ENCODE results near the gene ANO4. TPM values are rescaled to one million over a fixed set of nuclear protein-coding genes. Genes with fewer than 3 reads are reported as not detected.
A peak's percentile ranks its signal among the peaks of the same experiment; 100 is the strongest.
"Not testable (repeated sequence)": the region's sequence is repeated elsewhere in the genome, so short reads cannot be mapped to it uniquely, and the experiment has no call there.

The ANO4 gene
- total RNA-seq, 1 experiment from 2014 or later = not detected

DNA sequence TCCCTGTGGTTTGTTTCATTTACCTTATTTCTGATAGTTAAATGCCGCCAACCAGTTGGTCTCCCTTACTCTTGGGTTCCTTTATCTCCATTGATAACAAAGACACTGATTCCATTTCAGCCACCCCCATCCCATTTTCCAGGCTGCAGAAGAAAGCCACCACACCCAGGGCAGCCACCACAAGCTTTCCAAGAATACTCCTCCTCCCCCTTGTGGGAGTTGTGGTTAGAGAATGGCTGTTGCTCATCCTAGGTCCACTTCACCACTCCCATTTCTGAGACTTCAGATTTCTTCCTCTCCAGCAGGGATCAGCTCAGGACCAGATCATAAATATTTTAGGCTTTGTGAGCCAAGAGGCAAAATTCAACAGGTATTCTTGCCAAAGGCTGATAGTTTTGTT lies 73.9 kb downstream of the ANO4 start:
- peak; percentile 69 for DNase-seq (ENCODE audit: low spot score)

- DNase-seq (ENCODE audit: low spot score) = no peak
Measured at GRCh38 chr12:100871195-100871734, 76.7 kb downstream of the ANO4 start.

DNA sequence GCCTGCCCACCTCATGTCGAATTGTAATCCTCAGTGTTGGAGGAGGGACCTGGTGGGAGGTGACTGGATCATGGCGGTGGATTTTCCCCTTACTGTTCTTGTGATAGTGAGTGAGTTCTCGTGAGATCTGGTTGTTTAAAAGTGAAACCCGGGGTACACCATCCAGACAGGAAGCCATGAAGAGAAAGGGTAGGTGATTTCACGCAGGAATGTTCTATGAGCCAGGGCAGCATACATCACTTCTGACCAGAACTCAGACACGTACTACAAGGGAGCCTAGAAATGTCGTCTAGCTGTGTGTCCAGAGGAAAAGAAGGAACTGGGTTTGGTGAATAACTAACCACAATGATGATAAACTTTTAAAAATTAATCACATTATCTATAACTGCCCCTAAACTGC lies 80.6 kb downstream of the ANO4 start:
- no peak for DNase-seq (ENCODE audit: low spot score)

GRCh38 chr12:100875771-100876170 lies 81.2 kb downstream of the ANO4 start:
- no peak for DNase-seq (ENCODE audit: low spot score)

- no peak for DNase-seq (ENCODE audit: low spot score)
Measured at GRCh38 chr12:100877776-100878175, 83.2 kb downstream of the ANO4 start.

DNA sequence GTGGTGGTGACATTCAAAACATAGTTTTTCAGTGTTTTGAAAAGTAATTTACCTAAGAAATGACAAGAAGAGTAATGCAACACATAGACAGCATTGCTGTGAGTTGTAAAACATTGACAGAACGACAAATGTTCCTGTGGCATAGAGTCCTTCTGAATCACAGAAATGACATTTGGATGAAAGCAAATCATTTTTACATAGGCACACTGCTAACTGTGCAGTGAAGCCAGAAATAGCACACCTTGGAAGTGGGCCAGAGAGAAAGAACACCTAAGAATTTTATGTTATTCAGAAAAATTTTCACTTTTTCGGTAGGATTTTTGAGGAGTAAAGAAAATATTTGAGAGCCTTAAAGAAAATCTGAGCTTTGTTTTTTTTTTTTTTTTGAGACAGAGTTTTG lies 100.6 kb downstream of the ANO4 start:
- no peak for DNase-seq (ENCODE audit: low spot score)

- no peak for DNase-seq (ENCODE audit: low spot score)
Measured at GRCh38 chr12:100896192-100896591, 101.6 kb downstream of the ANO4 start.

DNA sequence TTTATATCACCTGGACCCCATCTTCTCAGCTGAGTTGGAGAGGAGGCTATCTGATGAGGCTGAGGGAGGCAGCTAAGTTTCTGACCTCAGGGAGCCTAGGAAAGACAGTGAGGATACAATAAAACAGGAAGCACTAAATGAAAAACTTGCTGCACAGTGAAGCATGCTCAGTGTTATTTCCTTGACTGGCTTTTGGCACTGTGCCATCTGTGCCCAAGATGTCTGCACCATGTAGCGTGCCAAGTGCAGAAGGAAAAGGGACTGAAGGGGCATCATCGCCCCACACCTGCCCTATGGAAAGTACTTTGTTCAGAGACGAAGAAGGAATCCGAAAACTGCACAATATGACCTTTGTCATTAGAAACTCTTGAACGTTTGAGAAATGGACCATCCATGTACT lies 102.7 kb downstream of the ANO4 start:
- DNase-seq (ENCODE audit: low spot score) = no peak

- peak; percentile 11 for DNase-seq (ENCODE audit: low spot score)
Measured at GRCh38 chr12:100899301-100899700, 104.7 kb downstream of the ANO4 start.

- no peak for DNase-seq (ENCODE audit: low spot score)
Measured at GRCh38 chr12:100900808-100901207, 106.2 kb downstream of the ANO4 start.

DNA sequence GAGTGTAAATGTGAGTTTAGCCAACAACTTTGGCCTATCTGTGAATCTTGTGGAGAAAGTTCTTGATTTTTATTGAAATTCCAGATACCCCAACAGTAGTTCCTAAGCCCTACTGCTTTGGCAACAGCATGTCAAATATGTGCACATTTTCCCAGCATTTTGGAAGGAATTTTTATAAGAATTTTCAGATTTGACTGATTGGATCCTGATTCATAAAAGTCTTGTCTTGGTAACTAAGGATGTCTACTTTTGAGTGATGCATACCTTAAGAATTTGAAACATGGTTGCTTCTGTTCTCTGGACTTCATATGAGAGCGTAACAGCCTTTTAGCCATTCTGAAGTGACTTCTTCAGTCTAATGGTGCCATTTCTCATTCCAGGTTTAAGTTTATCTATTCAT lies 106.7 kb downstream of the ANO4 start:
- peak; percentile 11 for DNase-seq (ENCODE audit: low spot score)

DNA sequence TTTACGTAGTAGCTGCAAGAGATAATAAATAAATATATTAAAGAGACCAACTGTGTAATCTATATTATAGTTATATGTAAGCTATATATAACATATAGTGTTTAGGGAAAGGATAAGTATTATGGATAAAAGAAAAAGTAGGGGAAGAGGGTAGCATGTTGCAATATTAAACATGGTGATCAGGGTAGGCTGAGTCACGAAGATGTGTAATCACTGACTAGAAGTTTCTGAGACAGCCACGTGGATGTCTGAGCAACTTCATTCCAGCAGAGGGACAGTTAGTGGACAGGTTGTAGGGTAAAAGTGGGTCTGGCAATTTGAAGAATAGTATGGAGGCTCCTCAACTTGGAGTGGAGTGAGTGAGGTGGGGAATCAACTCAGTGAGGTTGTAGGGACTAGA lies 109.7 kb downstream of the ANO4 start:
- DNase-seq (ENCODE audit: low spot score) = no peak

GRCh38 chr12:100908501-100908900 lies 113.9 kb downstream of the ANO4 start:
- DNase-seq (ENCODE audit: low spot score) = no peak

- no peak for DNase-seq (ENCODE audit: low spot score)
Measured at GRCh38 chr12:100913872-100914592, 119.5 kb downstream of the ANO4 start.

- no peak for DNase-seq (ENCODE audit: low spot score)
Measured at GRCh38 chr12:100919116-100919515, 124.5 kb downstream of the ANO4 start.

GRCh38 chr12:100920493-100920892 lies 125.9 kb downstream of the ANO4 start:
- no peak for DNase-seq (ENCODE audit: low spot score)

GRCh38 chr12:100926669-100927248 lies 132.2 kb downstream of the ANO4 start:
- peak; percentile 36 for DNase-seq (ENCODE audit: low spot score)

GRCh38 chr12:100927826-100928225 lies 133.2 kb downstream of the ANO4 start:
- DNase-seq (ENCODE audit: low spot score) = peak; percentile 69

- DNase-seq (ENCODE audit: low spot score) = no peak
Measured at GRCh38 chr12:100932571-100932970, 138.0 kb downstream of the ANO4 start.

- not testable (repeated sequence) for DNase-seq (ENCODE audit: low spot score)
Measured at GRCh38 chr12:100933531-100933930, 139.0 kb downstream of the ANO4 start.

- DNase-seq (ENCODE audit: low spot score) = no peak
Measured at GRCh38 chr12:100935929-100936328, 141.4 kb downstream of the ANO4 start.

DNA sequence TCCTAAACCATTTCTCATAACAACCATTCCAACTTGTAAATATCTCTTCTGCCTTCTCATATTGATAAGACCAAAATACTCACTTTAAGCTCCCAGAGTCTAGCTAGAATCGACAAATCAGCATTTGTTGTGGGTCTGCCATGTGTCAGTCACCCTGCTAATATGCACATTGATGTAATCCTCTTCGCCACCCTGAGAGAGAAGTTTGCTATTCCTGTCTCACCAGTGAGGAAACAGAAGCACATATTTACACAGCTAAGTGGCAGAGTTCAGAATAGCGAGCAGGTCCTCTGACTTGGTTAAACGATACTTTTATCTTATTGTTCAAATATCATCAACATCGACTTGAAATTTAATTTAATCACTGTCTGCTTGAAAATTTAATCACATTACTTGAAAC lies 142.1 kb downstream of the ANO4 start:
- no peak for DNase-seq (ENCODE audit: low spot score)

DNA sequence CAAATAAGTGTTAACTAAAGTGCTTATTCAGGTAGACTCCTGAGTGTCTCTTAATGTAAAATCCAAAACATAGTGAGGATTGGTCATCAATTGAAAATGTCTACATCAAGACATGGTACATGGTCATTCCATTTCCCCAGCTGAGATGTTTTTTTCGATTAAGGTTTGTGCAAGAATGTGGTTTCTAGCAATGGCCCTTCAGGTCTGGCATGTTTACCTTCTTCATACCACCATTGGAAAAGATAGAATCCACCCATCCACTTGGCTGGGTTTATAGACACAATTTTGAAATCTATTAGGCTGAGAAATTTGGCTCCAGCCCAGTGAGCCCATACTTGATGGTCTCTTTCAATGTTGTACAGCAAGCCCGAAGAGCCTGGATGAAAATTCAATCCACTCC lies 145.9 kb downstream of the ANO4 start:
- DNase-seq (ENCODE audit: low spot score) = no peak
